Measurements from ENCODE around the gene USP5.

- no peak for TF ChIP-seq POLR2A (IDR thresholded peaks at IDR 0.05)
- TF ChIP-seq CTCF (IDR thresholded peaks at IDR 0.05), result no peak
Observed at GRCh38 chr12:6912164-6912935, 60.4 kb downstream of the USP5 start.
